Measurements from ENCODE around the gene MKRN3.

Gene MKRN3

GRCh38 chr15:23565395-23566070 lies at the start of gene MKRN3:
MKRN3 (plus strand) TSS chr15:23565674; CDS start chr15:23565783, 109 bp downstream.
- peak; percentile 6 to 12 for DNase-seq (ENCODE audit: low read depth in 2 of 2)

- DNase-seq (ENCODE audit: low read depth in 2 of 2) = no peak
Observed at GRCh38 chr15:23516866-23517265, 48.6 kb upstream of the MKRN3 start.

GRCh38 chr15:23518104-23518503 lies 47.4 kb upstream of the MKRN3 start:
- DNase-seq (ENCODE audit: low read depth in 2 of 2) = no peak

GRCh38 chr15:23524816-23525215 lies 40.7 kb upstream of the MKRN3 start:
- no peak for DNase-seq (ENCODE audit: low read depth in 2 of 2)

GRCh38 chr15:23529891-23530290 lies 35.6 kb upstream of the MKRN3 start:
- no peak for DNase-seq (ENCODE audit: low read depth in 2 of 2)

GRCh38 chr15:23532024-23532423 lies 33.5 kb upstream of the MKRN3 start:
- DNase-seq (ENCODE audit: low read depth in 2 of 2) = no peak

- no peak for DNase-seq (ENCODE audit: low read depth in 2 of 2)
Observed at GRCh38 chr15:23536659-23537058, 28.8 kb upstream of the MKRN3 start.

GRCh38 chr15:23538648-23539047 lies 26.8 kb upstream of the MKRN3 start:
- DNase-seq (ENCODE audit: low read depth in 2 of 2) = no peak

GRCh38 chr15:23539892-23540291 lies 25.6 kb upstream of the MKRN3 start:
- DNase-seq (ENCODE audit: low read depth in 2 of 2) = no peak

- no peak for DNase-seq (ENCODE audit: low read depth in 2 of 2)
Observed at GRCh38 chr15:23546158-23546557, 19.3 kb upstream of the MKRN3 start.

- no peak for DNase-seq (ENCODE audit: low read depth in 2 of 2)
Observed at GRCh38 chr15:23548071-23548470, 17.4 kb upstream of the MKRN3 start.

GRCh38 chr15:23561914-23562313 lies 3.6 kb upstream of the MKRN3 start:
- no peak for DNase-seq (ENCODE audit: low read depth in 2 of 2)

- no peak for DNase-seq (ENCODE audit: low read depth in 2 of 2)
Observed at GRCh38 chr15:23564821-23565394, 566 bp upstream of the MKRN3 start.

GRCh38 chr15:23566071-23566554 lies 639 bp downstream of the MKRN3 start:
- DNase-seq (ENCODE audit: low read depth in 2 of 2) = peak; percentile 5 to 17

GRCh38 chr15:23566651-23567050 lies 1.2 kb downstream of the MKRN3 start:
- DNase-seq (ENCODE audit: low read depth in 2 of 2) = no peak

- DNase-seq (ENCODE audit: low read depth in 2 of 2) = no peak
Observed at GRCh38 chr15:23567921-23568320, 2.4 kb downstream of the MKRN3 start.

- no peak for DNase-seq (ENCODE audit: low read depth in 2 of 2)
Observed at GRCh38 chr15:23569151-23569925, 3.9 kb downstream of the MKRN3 start.

- no peak for DNase-seq (ENCODE audit: low read depth in 2 of 2)
Observed at GRCh38 chr15:23570486-23570885, 5.0 kb downstream of the MKRN3 start.

- no peak for DNase-seq (ENCODE audit: low read depth in 2 of 2)
Observed at GRCh38 chr15:23572844-23573243, 7.4 kb downstream of the MKRN3 start.

- DNase-seq (ENCODE audit: low read depth in 2 of 2) = no peak
Observed at GRCh38 chr15:23574742-23575141, 9.3 kb downstream of the MKRN3 start.

- DNase-seq (ENCODE audit: low read depth in 2 of 2) = no peak
Observed at GRCh38 chr15:23576061-23576460, 10.6 kb downstream of the MKRN3 start.

- DNase-seq (ENCODE audit: low read depth in 2 of 2) = no peak
Observed at GRCh38 chr15:23578521-23579150, 13.2 kb downstream of the MKRN3 start.

All from stimulated activated CD8-positive, alpha-beta memory T cell treated with anti-CD3 and anti-CD28 coated beads, Interleukin-7, amount 100 ng/mL, for 4 hours (primary cell).